Panc1 (cell line): ENCODE results near the gene PTPRE. TPM values are rescaled to one million over a fixed set of nuclear protein-coding genes. Genes with fewer than 3 reads are reported as not detected.

Experiments
- ATAC-seq: fragments of 200-7000 bp; cut with Tn5 transposase; 2 replicates; pipeline ENCODE4 v1.9.1; 2020; ENCODE audit warnings: mild to moderate bottlenecking, moderate library complexity
- BruUV-seq: library from RNA; stranded (reverse); fragments of 400-500 nt; replicated peaks from 2 replicates; lab custom pipeline; 2021; lab: Mats Ljungman, UMichigan
- CTCF ChIA-PET: fragments of 300-600 bp; sonication (Branson Sonifier 250); formaldehyde crosslinking; loops from one replicate; lab custom pipeline; 2022; ENCODE audit warnings: antibody characterized with exemption; lab: Charles Lee
- POLR2A ChIA-PET: fragments of 300-600 bp; sonication (Branson Sonifier 250); formaldehyde crosslinking; loops from one replicate; lab custom pipeline; 2022; ENCODE audit warnings: antibody characterized with exemption; lab: Charles Lee
- DNase-seq: peaks from one replicate; pipeline ENCODE4 v3.0.0-alpha.2; 2010; ENCODE audit warnings: low read depth, low spot score
- H3K27ac ChIP-seq: 2 replicates; pipeline ENCODE4 v1.5.1; 2011; ENCODE audit warnings: mild to moderate bottlenecking, low read length, inconsistent platforms
- H3K27me3 ChIP-seq: fragments of 200-500 bp; sonication (Bioruptor generic); 2 replicates; pipeline ENCODE4 v1.6.0; 2014; ENCODE audit warnings: low read length, inconsistent platforms; ENCODE audit not compliant: control insufficient read depth, insufficient read depth
- H3K36me3 ChIP-seq: fragments of 200-500 bp; sonication (Bioruptor generic); 2 replicates; pipeline ENCODE4 v1.5.1; 2014; ENCODE audit warnings: inconsistent platforms, mild to moderate bottlenecking, low read length, moderate library complexity; ENCODE audit not compliant: control insufficient read depth, insufficient read depth
- H3K4me1 ChIP-seq: 2 replicates; pipeline ENCODE4 v1.5.1; 2011; ENCODE audit warnings: inconsistent platforms, mild to moderate bottlenecking, low read length, moderate library complexity; ENCODE audit not compliant: control insufficient read depth, insufficient read depth
- H3K4me3 ChIP-seq, 2 experiments: 2 replicates each; pipeline ENCODE4 v1.5.1; 2011 to 2012; ENCODE audit warnings: low read depth in 2 of 2, low read length in 2 of 2, mild to moderate bottlenecking in 2 of 2, inconsistent platforms in 1 of 2, moderate library complexity in 1 of 2
- H3K9me3 ChIP-seq: fragments of 200-500 bp; sonication (Bioruptor generic); 2 replicates; pipeline ENCODE4 v1.5.1; 2014; ENCODE audit warnings: low read depth, mild to moderate bottlenecking, inconsistent platforms, low read length, moderate library complexity; ENCODE audit not compliant: control insufficient read depth, insufficient read depth
- CTCF ChIP-seq: fragments of 450-650 bp; IDR thresholded peaks from 2 replicates; pipeline ENCODE4 v1.5.1; 2017; ENCODE audit warnings: mild to moderate bottlenecking
- POLR2AphosphoS5 ChIP-seq: IDR thresholded peaks from 2 replicates; pipeline ENCODE4 v1.6.1; 2012; ENCODE audit warnings: mild to moderate bottlenecking, low read depth, low read length, moderate library complexity
- REST ChIP-seq, 2 experiments: IDR thresholded peaks; 2 replicates each; pipeline ENCODE4 v1.6.1; 2011 to 2012; ENCODE audit warnings: low read depth in 2 of 2, control low read depth in 1 of 2, low read length in 1 of 2, mild to moderate bottlenecking in 1 of 2, moderate library complexity in 1 of 2; ENCODE audit not compliant: insufficient read depth in 1 of 2
- SIN3A ChIP-seq: IDR thresholded peaks from 2 replicates; pipeline ENCODE4 v1.6.1; 2012; ENCODE audit warnings: low read depth, mild to moderate bottlenecking, low read length, moderate library complexity, borderline replicate concordance; ENCODE audit not compliant: insufficient read depth
- TCF7L2 ChIP-seq: IDR thresholded peaks from 2 replicates; pipeline ENCODE4 v1.6.1; 2011; ENCODE audit warnings: mild to moderate bottlenecking, low read depth, low read length, inconsistent platforms
- in situ Hi-C: cut with HindIII; loops from 2 replicates; pipeline ENCODE4 v1.10.0; 2016; ENCODE audit warnings: low sequenced_read_pairs, low pct_unique_long_range_greater_than_20kb
- intact Hi-C: fragments of 100-400 bp; cut with micrococcal nuclease; formaldehyde crosslinking; loops from one replicate; pipeline ENCODE4 v1.10.0; 2022; ENCODE audit not compliant: unreplicated experiment
- total RNA-seq: library from RNA; stranded (reverse); gene quantifications from one replicate; pipeline ENCODE4 v1.2.1, GENCODE V29; 2021; ENCODE audit not compliant: unreplicated experiment

PTPRE gene
- total RNA-seq, 1 experiment from 2014 or later: 0.44 TPM

- ATAC-seq: no peak
- H3K27me3 ChIP-seq: no peaks in the 10 kb centered on the region; the same call in 1 of the 2 replicates
Observed at GRCh38 chr10:128063736-128064107, 156.8 kb downstream of the PTPRE start.

More at GRCh38 chr10:128063736-128064107, 156.8 kb downstream of the PTPRE start:
- Histone ChIP-seq H3K9me3 (no peaks in the 10 kb centered on the region), H3K27ac (no peak overlapping the region), H3K4me1 (no peaks in the 10 kb centered on the region), H3K36me3 (no peaks in the 10 kb centered on the region), H3K4me3 (no peak overlapping the region)
- ChIA-PET CTCF (no interaction called here), POLR2A (interaction anchor here (0.5 kb wide), 1 partner anchor 964 kb away, joined by 3 read pairs; no protein-coding TSS in a partner anchor)
- BruUV-seq: no TSS peak
- no peak for TF ChIP-seq CTCF
- TF ChIP-seq TCF7L2: no peak
- no peak for TF ChIP-seq POLR2AphosphoS5
- TF ChIP-seq SIN3A: no peak
- TF ChIP-seq REST (IDR thresholded peaks at IDR 0.05; ENCODE audit: insufficient read depth in 1 of 2, low read depth in 2 of 2, low read length in 1 of 2): no peak
- in situ Hi-C loops: no loop called here
- no peak for DNase-seq
- intact Hi-C loops: no loop called here
